ENCODE results near the gene MACROD2.

MACROD2 gene

DNA sequence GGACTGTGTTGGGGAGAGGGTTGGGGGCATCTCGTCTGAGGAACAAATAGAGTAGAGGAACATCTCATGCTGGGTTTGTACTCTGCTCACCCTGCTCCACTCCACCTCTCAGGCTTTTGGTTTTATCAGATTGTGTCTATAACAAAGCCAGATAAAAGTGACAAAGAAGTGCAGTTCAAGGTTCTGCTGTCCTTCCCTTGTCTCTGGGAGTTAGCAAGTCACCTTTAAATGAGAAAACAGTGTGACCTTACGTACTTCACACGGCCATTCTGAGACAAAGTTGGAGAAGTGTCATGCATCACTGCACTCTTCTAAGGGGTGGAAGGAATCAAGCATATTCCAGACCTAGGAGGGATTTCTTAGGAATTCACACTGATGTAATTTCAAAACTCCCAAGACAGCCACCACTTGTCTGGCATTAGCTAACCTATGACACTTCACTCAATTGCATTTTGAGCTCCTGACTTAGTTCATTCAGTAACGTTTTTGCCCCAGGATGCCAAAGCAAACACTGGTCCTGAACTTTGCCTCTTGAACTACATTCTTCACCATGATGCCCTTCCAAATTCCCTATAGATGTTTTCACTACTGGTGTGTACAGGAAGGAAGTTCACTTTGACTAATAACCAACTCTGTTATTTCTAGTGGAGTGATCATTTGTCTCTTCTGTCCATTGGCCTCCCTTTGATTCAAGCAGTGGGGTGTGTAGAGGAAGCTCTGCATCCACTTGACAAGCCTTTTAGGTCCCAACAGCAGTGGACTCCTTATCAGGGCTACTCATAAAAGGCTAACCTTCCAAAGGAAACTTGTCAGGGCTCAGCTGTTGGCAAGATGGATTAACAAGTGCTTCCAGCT, 989.7 kb downstream of the MACROD2 start:
- DNase-seq (ENCODE audit: low read depth): no peak
- TF ChIP-seq, protein P1, sequence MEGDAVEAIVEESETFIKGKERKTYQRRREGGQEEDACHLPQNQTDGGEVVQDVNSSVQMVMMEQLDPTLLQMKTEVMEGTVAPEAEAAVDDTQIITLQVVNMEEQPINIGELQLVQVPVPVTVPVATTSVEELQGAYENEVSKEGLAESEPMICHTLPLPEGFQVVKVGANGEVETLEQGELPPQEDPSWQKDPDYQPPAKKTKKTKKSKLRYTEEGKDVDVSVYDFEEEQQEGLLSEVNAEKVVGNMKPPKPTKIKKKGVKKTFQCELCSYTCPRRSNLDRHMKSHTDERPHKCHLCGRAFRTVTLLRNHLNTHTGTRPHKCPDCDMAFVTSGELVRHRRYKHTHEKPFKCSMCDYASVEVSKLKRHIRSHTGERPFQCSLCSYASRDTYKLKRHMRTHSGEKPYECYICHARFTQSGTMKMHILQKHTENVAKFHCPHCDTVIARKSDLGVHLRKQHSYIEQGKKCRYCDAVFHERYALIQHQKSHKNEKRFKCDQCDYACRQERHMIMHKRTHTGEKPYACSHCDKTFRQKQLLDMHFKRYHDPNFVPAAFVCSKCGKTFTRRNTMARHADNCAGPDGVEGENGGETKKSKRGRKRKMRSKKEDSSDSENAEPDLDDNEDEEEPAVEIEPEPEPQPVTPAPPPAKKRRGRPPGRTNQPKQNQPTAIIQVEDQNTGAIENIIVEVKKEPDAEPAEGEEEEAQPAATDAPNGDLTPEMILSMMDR (IDR thresholded peaks at IDR 0.05; ENCODE audit: insufficient read depth, low read depth, low read length, missing control alignments): no peak
- H3K4me3 ChIP-seq (ENCODE audit: low read depth, low read length): no peak overlapping the region

DNA sequence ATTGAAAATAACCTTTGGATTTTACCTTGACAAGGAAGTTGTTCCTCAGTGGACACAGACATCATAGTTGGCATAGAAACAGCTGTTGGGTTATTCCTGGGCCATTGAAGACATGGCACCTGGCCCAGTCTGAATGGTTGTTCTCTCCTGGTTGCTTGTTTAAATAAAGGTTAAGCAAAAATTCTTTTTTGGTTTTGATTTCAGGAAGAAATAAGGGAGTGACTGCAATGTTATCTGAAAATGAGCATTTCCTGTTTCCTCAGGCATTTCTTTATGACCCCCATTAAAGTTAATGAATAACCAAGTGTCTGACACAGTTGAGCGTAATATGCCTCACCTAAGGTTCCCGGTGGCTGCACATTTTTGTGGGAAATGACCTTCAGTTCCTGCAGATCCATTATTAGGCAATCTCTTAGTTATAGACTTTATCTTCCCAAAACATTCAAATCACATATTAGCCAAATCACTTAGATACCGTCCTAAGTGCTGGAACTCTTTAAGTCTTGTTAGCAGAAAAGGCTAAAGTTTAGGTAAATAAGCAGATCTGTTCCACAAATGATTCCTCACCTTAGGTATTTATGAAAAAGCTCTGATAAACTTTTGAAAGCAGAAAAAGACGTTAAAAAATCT, 990.8 kb downstream of the MACROD2 start:
- DNase-seq (ENCODE audit: low read depth): no peak
- no peak overlapping the region for H3K4me3 ChIP-seq (ENCODE audit: low read depth, low read length)
- TF ChIP-seq, protein P1 (IDR thresholded peaks at IDR 0.05; ENCODE audit: insufficient read depth, low read depth, low read length, missing control alignments): no peak

DNA sequence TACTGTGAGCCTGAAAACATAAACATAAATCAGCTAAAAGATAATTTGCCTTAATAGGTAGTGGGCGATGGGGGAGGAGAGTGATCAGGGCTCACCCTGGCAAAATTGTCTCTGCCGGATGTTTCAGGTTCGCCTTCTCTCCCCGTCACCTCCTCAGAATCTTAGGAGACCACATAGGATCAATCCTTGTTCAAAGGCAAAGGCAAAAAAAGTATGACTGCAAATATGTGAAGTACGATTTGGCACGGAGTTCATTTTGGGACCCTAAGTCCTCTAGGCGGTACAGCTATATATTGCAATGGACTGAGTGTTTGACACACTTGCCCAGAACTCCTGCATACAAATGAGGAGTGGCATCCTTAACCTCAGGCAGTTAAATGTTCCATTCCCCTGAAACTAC, 991.3 kb downstream of the MACROD2 start:
- no peak for DNase-seq (ENCODE audit: low read depth)
- TF ChIP-seq, protein P1 (IDR thresholded peaks at IDR 0.05; ENCODE audit: insufficient read depth, low read depth, low read length, missing control alignments): no peak
- no peak overlapping the region for H3K4me3 ChIP-seq (ENCODE audit: low read depth, low read length)

DNA sequence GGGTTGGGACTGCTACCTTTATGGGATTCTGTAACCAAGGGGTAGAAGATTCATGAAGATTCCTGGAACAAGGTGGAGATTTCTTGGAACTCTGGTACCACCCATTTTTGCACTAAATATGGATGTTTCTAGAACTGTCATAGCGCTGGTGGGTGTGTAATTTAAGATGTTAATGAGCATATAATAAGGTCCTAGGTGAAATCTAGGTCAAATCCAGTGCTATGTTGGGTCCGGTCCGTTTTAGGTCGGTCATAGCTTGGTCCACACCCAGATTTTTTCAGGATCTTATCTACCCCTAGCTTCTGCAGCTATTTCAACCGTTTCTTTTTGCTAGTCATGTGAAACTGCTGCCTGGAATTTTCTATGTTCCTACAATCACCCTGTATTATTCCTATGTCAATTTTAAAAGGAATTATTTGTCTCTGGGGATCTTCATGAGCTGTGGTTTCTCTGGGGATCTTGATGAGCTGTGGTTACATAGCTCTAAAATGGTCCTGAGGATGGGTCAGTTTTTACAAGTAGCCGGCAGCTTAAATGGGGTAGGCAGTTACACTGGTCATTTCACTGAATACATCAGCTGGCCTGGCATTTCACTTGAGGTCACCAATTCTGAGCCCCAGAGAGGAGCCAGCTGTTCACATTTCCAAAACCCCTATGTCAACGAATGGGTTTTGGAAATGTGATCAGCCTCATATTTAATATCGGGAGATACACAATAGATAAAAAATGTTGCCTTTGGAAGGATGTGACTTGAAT, 994.4 kb downstream of the MACROD2 start:
- TF ChIP-seq, protein P1 (IDR thresholded peaks at IDR 0.05; ENCODE audit: insufficient read depth, low read depth, low read length, missing control alignments): no peak
- H3K4me3 ChIP-seq (ENCODE audit: low read depth, low read length): no peak overlapping the region
- no peak for DNase-seq (ENCODE audit: low read depth)

DNA sequence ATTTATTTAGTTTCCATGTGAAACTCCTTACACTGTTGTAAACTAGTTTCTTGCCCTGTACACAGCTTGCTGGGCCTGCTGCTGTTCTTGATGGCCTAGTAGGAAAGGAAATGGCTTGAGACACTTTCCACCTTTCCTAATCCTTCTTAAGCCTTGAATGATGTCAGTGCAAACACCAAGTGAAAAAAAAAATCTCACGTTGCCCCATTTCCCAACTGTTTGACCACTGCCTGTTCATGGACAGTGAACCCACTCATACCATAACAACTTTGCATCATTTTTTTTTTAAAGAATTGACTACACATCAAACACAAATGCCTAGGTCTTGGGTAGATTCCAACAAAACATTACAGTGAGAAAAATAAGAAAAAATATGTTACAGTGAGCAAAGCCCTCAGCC, 995.7 kb downstream of the MACROD2 start:
- no peak for DNase-seq (ENCODE audit: low read depth)
- TF ChIP-seq, protein P1 (IDR thresholded peaks at IDR 0.05; ENCODE audit: insufficient read depth, low read depth, low read length, missing control alignments): no peak
- H3K4me3 ChIP-seq (ENCODE audit: low read depth, low read length): no peak overlapping the region

DNA sequence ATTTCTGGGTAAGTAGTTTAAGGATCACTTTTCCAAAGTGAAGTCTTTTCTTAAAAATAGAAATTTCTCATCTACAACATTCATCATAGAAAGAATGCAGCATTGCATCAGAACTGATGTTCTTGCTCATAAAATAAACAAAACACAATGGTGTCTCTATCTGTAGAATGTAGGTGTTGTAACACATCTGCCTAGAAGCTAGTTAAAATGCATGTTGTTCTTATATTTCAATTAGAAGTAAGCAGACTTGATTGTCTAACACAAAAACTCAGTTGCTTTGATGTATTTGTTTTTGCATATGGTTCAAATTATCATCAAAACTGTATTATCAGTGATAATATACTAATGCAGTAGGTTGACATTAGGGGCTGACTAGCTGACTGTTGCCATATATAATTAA, 996.8 kb downstream of the MACROD2 start:
- TF ChIP-seq, protein P1 (IDR thresholded peaks at IDR 0.05; ENCODE audit: insufficient read depth, low read depth, low read length, missing control alignments): no peak
- H3K4me3 ChIP-seq (ENCODE audit: low read depth, low read length): no peak overlapping the region
- no peak for DNase-seq (ENCODE audit: low read depth)
